GM23248 (cell line): ENCODE data around the gene PRR36.

ENCODE experiments used
- EZH2 ChIP-seq: fragments of 200-600 bp; sonication (generic); IDR thresholded peaks from 2 replicates; pipeline ENCODE4 v1.6.1; 2018; ENCODE audit warnings: antibody characterized with exemption, mild to moderate bottlenecking; ENCODE audit not compliant: insufficient read depth, poor library complexity, severe bottlenecking
- EZH2phosphoT487 ChIP-seq: fragments of 200-600 bp; sonication (generic); IDR thresholded peaks from 2 replicates; pipeline ENCODE4 v1.6.1; 2018; ENCODE audit warnings: antibody characterized with exemption, moderate library complexity, mild to moderate bottlenecking, low read depth; ENCODE audit not compliant: insufficient read depth

DNA sequence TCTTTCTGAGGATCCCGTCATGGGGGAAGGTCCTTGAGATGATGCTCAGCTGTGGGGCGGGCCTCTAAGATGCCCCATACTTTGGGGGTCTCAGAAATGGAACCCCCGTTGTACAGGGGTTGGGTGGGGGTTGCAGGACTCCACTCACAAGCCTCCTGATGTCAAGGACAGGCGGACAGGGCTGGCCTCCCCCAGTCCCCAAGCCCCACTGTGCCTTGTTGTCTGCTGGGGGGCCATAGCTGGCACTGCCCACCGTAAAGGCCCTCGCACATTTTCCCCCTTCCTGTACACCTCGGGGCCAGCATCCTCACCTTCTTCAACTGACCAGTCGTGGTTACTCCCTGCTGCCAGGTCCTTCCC, 48.6 kb upstream of the PRR36 start:
- TF ChIP-seq EZH2 (no peak), EZH2phosphoT487 (no peak)
